Immature natural killer cell (primary cell): Measurements from ENCODE around the gene NEMP1. TPM values are rescaled to one million over a fixed set of nuclear protein-coding genes. Genes with fewer than 3 reads are reported as not detected.
"Not testable (repeated sequence)": the region's sequence is repeated elsewhere in the genome, so short reads cannot be mapped to it uniquely, and the experiment has no call there.

ENCODE experiments used
- DNase-seq, 3 donors: peaks; one replicate each; pipeline ENCODE4 v3.0.0; 2022; ENCODE audit warnings: mixed read lengths in 1 of 3
- H3K27ac Mint-ChIP-seq, 6 donors: one replicate each; pipeline ENCODE4 v1.8.0; 2020; ENCODE audit warnings: mixed read lengths in 6 of 6, mild to moderate bottlenecking in 5 of 6, inconsistent platforms in 4 of 6, moderate library complexity in 3 of 6
- H3K27me3 Mint-ChIP-seq, 3 donors: one replicate each; pipeline ENCODE4 v1.8.0; 2020 to 2021; ENCODE audit warnings: low read depth in 3 of 3, mild to moderate bottlenecking in 3 of 3, mixed read lengths in 3 of 3, moderate library complexity in 3 of 3, inconsistent platforms in 1 of 3
- H3K36me3 Mint-ChIP-seq, 3 donors: one replicate each; pipeline ENCODE4 v1.8.0; 2020; ENCODE audit warnings: mixed read lengths in 3 of 3, inconsistent platforms in 2 of 3, mild to moderate bottlenecking in 2 of 3
- H3K4me1 Mint-ChIP-seq, 2 donors: one replicate each; pipeline ENCODE4 v1.8.0; 2020; ENCODE audit warnings: inconsistent platforms in 2 of 2, mild to moderate bottlenecking in 2 of 2, mixed read lengths in 2 of 2, moderate library complexity in 1 of 2
- H3K4me3 Mint-ChIP-seq, 5 donors: one replicate each; pipeline ENCODE4 v1.8.0; 2020; ENCODE audit warnings: mild to moderate bottlenecking in 5 of 5, mixed read lengths in 5 of 5, inconsistent platforms in 3 of 5, moderate library complexity in 3 of 5
- H3K9me3 Mint-ChIP-seq, 6 donors: one replicate each; pipeline ENCODE4 v1.8.0; 2020; ENCODE audit warnings: mild to moderate bottlenecking in 6 of 6, mixed read lengths in 6 of 6, inconsistent platforms in 4 of 6, moderate library complexity in 3 of 6
- polyA plus RNA-seq, 3 donors: library from polyadenylated mRNA; unstranded; fragments of 300-500 nt; fragmentation: Illumina TruSeq; gene quantifications; one replicate each; pipeline ENCODE4 v1.2.3, GENCODE V29; 2021

NEMP1 gene
- polyA plus RNA-seq, 3 donors from 2014 or later = 1.6 to 4.1 (median 2.6) TPM

- Mint-ChIP-seq H3K27ac (peak overlapping the region; percentile 90 to 97 (median 94)), H3K27me3 (peaks cover 0 to 6% (median 0%) of the 10 kb centered on the region in 3 donors), H3K36me3 (no peaks in the 10 kb centered on the region), H3K4me1 (peaks cover 24 to 26% of the 10 kb centered on the region in 2 donors), H3K4me3 (peak overlapping the region; percentile 24 to 90 (median 49)), H3K9me3 (no peaks in the 10 kb centered on the region)
- DNase-seq = no peak
These were observed 1.2 kb upstream of the NEMP1 start for GRCh38 chr12:57079821-57080220.

DNA sequence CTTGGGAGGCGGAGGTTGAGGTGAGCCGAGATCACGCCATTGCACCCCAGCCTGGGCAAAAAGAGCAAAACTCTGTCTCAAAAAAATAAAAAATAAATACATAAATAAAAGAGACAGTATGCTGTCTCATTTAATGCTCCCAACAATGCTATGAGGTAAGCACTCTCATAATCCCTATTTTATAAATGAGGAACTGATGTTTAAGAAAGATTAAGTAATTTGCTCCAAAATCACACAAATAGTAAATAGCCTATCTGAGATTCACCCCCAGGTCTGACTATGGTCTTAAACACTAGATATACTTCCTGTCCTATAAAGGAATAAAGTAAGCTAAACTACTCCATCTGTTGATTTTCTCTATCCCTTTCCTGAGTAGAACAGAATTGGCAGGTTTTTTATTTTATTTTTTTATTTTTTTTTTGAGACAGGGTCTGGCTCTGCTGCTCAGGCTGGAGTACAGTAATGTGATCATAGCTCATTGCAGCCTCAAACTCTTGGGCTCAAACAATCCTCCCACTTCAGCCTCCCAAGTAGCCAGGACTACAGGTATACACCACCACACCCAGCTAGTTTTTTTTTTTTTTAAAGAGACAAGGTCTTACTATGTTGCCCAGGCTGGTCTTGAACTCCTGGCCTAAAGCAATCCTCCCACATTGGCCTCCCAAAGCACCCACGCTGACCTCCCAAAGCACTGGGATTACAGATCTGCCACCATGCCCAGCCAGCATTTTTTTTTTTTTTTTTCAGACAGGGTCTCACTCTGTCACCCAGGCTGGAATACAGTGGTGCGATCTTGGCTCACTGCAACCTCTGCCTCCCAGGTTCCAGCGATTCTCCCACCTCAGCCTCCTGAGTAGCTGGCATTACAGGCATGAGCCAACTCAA is 4.8 kb downstream of the NEMP1 start:
- H3K27ac Mint-ChIP-seq, H3K27me3 Mint-ChIP-seq, H3K9me3 Mint-ChIP-seq, H3K4me3 Mint-ChIP-seq, DNase-seq: not testable (repeated sequence)
- Mint-ChIP-seq H3K4me1 (peaks cover 21 to 24% of the 10 kb centered on the region in 2 donors), H3K36me3 (peaks cover 9 to 17% (median 10%) of the 10 kb centered on the region in 3 donors)

DNA sequence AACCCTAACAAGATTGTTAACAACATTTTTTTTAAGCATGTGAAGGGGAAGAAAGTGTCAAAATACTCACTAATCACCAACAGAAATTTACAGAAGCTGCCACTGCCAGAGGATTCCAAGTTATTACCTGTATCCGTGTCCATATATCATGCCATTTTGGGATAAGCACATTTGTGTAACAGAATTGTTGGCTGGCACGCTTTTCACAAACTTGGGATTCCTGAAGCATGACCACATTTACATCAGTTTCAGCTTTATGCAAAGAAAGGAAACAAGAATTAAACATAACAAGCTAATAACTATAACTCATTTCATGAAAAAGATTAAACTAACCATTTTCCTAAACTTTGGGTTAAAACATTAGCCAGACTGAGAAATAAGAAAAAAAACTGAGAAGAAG is 5.9 kb downstream of the NEMP1 start:
- Mint-ChIP-seq H3K27me3 (peaks cover 0 to 2% (median 0%) of the 10 kb centered on the region in 3 donors), H3K27ac (peak overlapping the region in 1 of 6 donors; percentile 53), H3K9me3 (no peaks in the 10 kb centered on the region), H3K4me1 (peaks cover 12% of the 10 kb centered on the region in 2 donors), H3K36me3 (peaks cover 9 to 21% (median 15%) of the 10 kb centered on the region in 3 donors), H3K4me3 (no peak overlapping the region)
- no peak for DNase-seq

DNA sequence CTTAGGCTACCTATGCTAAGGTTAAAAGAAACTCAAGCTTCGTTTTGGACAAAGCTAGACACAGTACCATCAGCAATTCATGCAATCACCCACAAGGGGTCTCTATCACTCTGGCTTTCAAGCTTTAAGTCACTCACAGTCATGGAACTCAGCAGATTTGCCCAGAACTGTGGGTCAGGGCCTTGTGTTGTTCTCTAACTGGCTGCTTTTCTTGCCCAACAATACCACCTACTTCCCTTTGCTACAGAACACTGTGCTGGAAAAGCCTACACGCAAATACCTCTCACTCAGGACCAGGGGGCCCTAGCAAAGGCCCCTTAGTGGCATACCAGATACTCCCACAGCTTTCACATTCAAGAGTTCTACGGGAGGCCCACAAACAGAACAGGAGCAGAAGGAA is 9.1 kb downstream of the NEMP1 start:
- DNase-seq = peak; percentile 63 to 73 (median 71)
- peaks cover 9 to 21% (median 15%) of the 10 kb centered on the region in 3 donors for H3K36me3 Mint-ChIP-seq

DNA sequence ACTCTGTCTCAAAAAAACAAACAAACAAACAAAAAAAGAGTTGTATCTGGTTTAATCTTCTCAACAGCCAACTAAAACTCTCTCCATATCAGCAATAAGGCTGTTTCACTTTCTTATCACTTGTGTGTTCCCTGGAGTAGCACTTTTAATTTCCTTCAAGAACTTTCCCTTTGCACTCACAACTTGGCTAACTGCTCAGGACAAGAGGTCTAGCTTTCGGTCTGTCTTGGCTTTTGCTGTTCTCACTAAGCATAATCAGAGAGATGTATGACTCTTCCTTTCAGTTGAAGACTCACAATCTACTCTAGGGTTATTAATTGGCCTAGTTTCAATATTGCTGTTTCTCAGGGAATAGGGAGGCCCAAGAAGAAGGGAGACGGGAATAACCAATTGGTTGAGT is 12.3 kb downstream of the NEMP1 start:
- peak overlapping the region in 4 of 6 donors; percentile 49 to 61 (median 56) for H3K27ac Mint-ChIP-seq
- peaks cover 3 to 14% (median 11%) of the 10 kb centered on the region in 3 donors for H3K36me3 Mint-ChIP-seq
- no peaks in the 10 kb centered on the region for H3K9me3 Mint-ChIP-seq
- H3K4me1 Mint-ChIP-seq = peaks cover 23 to 26% of the 10 kb centered on the region in 2 donors
- H3K27me3 Mint-ChIP-seq = peaks cover 0 to 1% (median 0%) of the 10 kb centered on the region in 3 donors
- no peak overlapping the region for H3K4me3 Mint-ChIP-seq
- DNase-seq = no peak

More for the DNA sequence above, 9.1 kb downstream of the NEMP1 start:
- H3K4me3 Mint-ChIP-seq = no peak overlapping the region
- H3K27ac Mint-ChIP-seq = peak overlapping the region; percentile 39 to 73 (median 57)
- H3K27me3 Mint-ChIP-seq = peaks cover 0 to 2% (median 0%) of the 10 kb centered on the region in 3 donors
- H3K9me3 Mint-ChIP-seq = no peaks in the 10 kb centered on the region
- H3K4me1 Mint-ChIP-seq = peaks cover 10 to 12% of the 10 kb centered on the region in 2 donors

- Mint-ChIP-seq H3K4me3 (peak overlapping the region; percentile 62 to 80 (median 67)), H3K27me3 (peaks cover 0 to 1% (median 0%) of the 10 kb centered on the region in 3 donors), H3K4me1 (peaks cover 15 to 19% of the 10 kb centered on the region in 2 donors), H3K9me3 (no peaks in the 10 kb centered on the region), H3K27ac (peak overlapping the region; percentile 88 to 96 (median 94)), H3K36me3 (peaks cover 0 to 15% (median 8%) of the 10 kb centered on the region in 3 donors)
- peak; percentile 60 to 75 (median 66) for DNase-seq
These were observed 14.5 kb downstream of the NEMP1 start for GRCh38 chr12:57063991-57064685.

GRCh38 chr12:57058454-57058853 is 20.1 kb downstream of the NEMP1 start:
- H3K36me3 Mint-ChIP-seq = peaks cover 0 to 25% (median 13%) of the 10 kb centered on the region in 3 donors
- peaks cover 0 to 1% (median 1%) of the 10 kb centered on the region in 3 donors for H3K27me3 Mint-ChIP-seq
- H3K4me1 Mint-ChIP-seq = peaks cover 3 to 4% of the 10 kb centered on the region in 2 donors
- no peak for DNase-seq
- H3K4me3 Mint-ChIP-seq = no peak overlapping the region
- H3K27ac Mint-ChIP-seq = peak overlapping the region in 1 of 6 donors; percentile 6
- H3K9me3 Mint-ChIP-seq = no peaks in the 10 kb centered on the region

GRCh38 chr12:57057067-57057751 is 21.4 kb downstream of the NEMP1 start:
- peaks cover 0 to 25% (median 13%) of the 10 kb centered on the region in 3 donors for H3K36me3 Mint-ChIP-seq
- H3K27me3 Mint-ChIP-seq = peaks cover 0 to 1% (median 0%) of the 10 kb centered on the region in 3 donors
- DNase-seq = no peak
- H3K4me1 Mint-ChIP-seq = no peaks in the 10 kb centered on the region
- H3K4me3 Mint-ChIP-seq = no peak overlapping the region
- no peaks in the 10 kb centered on the region for H3K9me3 Mint-ChIP-seq
- H3K27ac Mint-ChIP-seq = peak overlapping the region in 1 of 6 donors; percentile 48

GRCh38 chr12:57055824-57056223 is 22.8 kb downstream of the NEMP1 start:
- H3K4me1 Mint-ChIP-seq = peaks cover 4 to 6% of the 10 kb centered on the region in 2 donors
- H3K9me3 Mint-ChIP-seq = no peaks in the 10 kb centered on the region
- H3K36me3 Mint-ChIP-seq = peaks cover 0 to 23% (median 13%) of the 10 kb centered on the region in 3 donors
- H3K27ac Mint-ChIP-seq = no peak overlapping the region
- H3K4me3 Mint-ChIP-seq = no peak overlapping the region
- DNase-seq = no peak
- H3K27me3 Mint-ChIP-seq = peaks cover 0 to 1% (median under 1%) of the 10 kb centered on the region in 3 donors

GRCh38 chr12:57053901-57054300 is 24.7 kb downstream of the NEMP1 start:
- Mint-ChIP-seq H3K36me3 (peaks cover 0 to 14% (median 9%) of the 10 kb centered on the region in 3 donors), H3K4me1 (peaks cover 4 to 10% of the 10 kb centered on the region in 2 donors)
- not testable (repeated sequence) for H3K9me3 Mint-ChIP-seq, H3K27me3 Mint-ChIP-seq, H3K4me3 Mint-ChIP-seq, DNase-seq, H3K27ac Mint-ChIP-seq

GRCh38 chr12:57053146-57053545 is 25.4 kb downstream of the NEMP1 start:
- not testable (repeated sequence) for DNase-seq, H3K36me3 Mint-ChIP-seq, H3K27ac Mint-ChIP-seq, H3K27me3 Mint-ChIP-seq, H3K9me3 Mint-ChIP-seq, H3K4me3 Mint-ChIP-seq
- H3K4me1 Mint-ChIP-seq = peaks cover 6 to 17% of the 10 kb centered on the region in 2 donors

DNA sequence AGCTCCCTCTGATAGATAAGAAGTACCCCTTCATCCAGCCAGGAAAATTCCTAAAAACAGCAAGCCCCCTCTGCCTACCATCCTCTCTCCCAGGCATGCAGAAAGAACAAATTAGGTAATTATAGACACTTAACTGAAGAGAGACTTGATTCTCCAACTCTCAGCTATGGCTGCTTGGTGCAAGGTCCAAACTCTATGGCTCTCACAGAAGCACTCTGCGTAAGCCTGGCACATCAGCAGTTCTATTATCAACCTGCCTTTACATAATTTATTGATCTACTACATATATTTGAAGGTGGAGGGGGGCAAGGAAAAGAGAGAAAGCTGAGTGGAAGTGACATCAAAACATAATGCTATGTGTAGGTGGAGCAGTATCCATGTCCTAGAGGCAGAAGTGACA is 27.6 kb downstream of the NEMP1 start:
- peaks cover 0 to 3% (median 0%) of the 10 kb centered on the region in 3 donors for H3K36me3 Mint-ChIP-seq
- no peaks in the 10 kb centered on the region for H3K9me3 Mint-ChIP-seq
- H3K4me3 Mint-ChIP-seq = no peak overlapping the region
- H3K27me3 Mint-ChIP-seq = peaks cover 3 to 11% (median 4%) of the 10 kb centered on the region in 3 donors
- no peak for DNase-seq
- peaks cover 25 to 38% of the 10 kb centered on the region in 2 donors for H3K4me1 Mint-ChIP-seq
- H3K27ac Mint-ChIP-seq = no peak overlapping the region

DNA sequence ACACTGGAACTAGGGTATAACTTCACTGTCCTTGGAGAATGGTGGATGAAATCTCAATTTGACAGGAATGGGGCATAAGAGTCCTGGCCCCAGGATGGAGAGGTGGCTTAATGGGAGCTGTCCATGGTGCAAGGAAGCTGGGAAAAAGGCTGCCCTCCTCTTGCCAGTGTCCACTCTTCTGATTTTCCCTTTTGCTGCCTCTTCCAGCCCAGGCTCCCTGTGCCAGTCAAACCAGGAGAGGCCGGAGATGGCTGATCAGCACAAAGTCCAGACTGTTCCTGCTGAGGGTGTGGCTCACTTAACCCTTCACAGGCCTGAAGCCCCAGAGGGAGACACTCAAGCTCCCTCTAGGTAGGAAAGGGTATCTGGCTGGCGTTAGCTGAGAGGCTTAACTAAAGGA is 28.7 kb downstream of the NEMP1 start, which contains the start of gene MYO1A:
Gene MYO1A (minus strand): TSS at position 240 of the 400 bp plus-strand sequence. CDS start 1,806 bp downstream, outside the sequence.
- no peak within 1 kb of the TSS for H3K4me3 Mint-ChIP-seq
- no peak within 1 kb of the TSS for H3K27ac Mint-ChIP-seq
- no peak for DNase-seq
- H3K27me3 Mint-ChIP-seq = peaks cover 6 to 11% (median 8%) of the 10 kb centered on the region in 3 donors
- no peaks in the 10 kb centered on the region for H3K9me3 Mint-ChIP-seq
- H3K36me3 Mint-ChIP-seq = peaks cover 0 to 3% (median 0%) of the 10 kb centered on the region in 3 donors
- peaks cover 25 to 42% of the 10 kb centered on the region in 2 donors for H3K4me1 Mint-ChIP-seq
